GM23248 (cell line): Measurements from ENCODE around the gene CD274.
"Not testable (repeated sequence)": the region's sequence is repeated elsewhere in the genome, so short reads cannot be mapped to it uniquely, and the experiment has no call there.

Source experiments
- EZH2 ChIP-seq: fragments of 200-600 bp; sonication (generic); IDR thresholded peaks from 2 replicates; pipeline ENCODE4 v1.6.1; 2018; ENCODE audit warnings: antibody characterized with exemption, mild to moderate bottlenecking; ENCODE audit not compliant: insufficient read depth, poor library complexity, severe bottlenecking
- EZH2phosphoT487 ChIP-seq: fragments of 200-600 bp; sonication (generic); IDR thresholded peaks from 2 replicates; pipeline ENCODE4 v1.6.1; 2018; ENCODE audit warnings: antibody characterized with exemption, moderate library complexity, mild to moderate bottlenecking, low read depth; ENCODE audit not compliant: insufficient read depth

DNA sequence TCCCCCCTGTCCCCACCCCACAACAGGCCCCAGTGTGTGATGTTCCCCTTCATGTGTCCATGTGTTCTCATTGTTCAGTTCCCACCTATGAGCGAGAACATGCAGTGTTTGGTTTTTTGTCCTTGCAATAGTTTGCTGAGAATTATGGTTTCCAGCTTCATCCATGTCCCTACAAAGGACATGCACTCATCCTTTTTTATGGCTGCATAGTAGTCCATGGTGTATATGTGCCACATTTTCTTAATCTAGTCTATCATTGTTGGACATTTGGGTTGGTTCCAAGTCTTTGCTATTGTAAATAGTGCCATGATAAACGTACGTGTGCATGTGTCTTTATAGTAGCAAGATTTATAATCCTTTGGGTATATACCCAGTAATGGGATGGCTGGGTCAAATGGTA, 44.4 kb downstream of the CD274 start:
- not testable (repeated sequence) for TF ChIP-seq EZH2, EZH2phosphoT487
